KMS-11 (cell line): ENCODE results near the gene CISD3.

Experiments used
- H2AFZ ChIP-seq: fragments of 200-600 bp; sonication (generic); 2 replicates; pipeline ENCODE4 v1.6.1; 2016; ENCODE audit warnings: antibody characterized with exemption, mixed run types, low read depth
- H3K27ac ChIP-seq: fragments of 200-600 bp; sonication (generic); 2 replicates; pipeline ENCODE4 v1.6.1; 2016; ENCODE audit warnings: mild to moderate bottlenecking, mixed run types
- H3K27me3 ChIP-seq: fragments of 200-600 bp; sonication (generic); 2 replicates; pipeline ENCODE4 v1.6.1; 2017; ENCODE audit warnings: mild to moderate bottlenecking, low read depth, mixed run types, moderate library complexity; ENCODE audit not compliant: insufficient read depth
- H3K36me3 ChIP-seq: fragments of 200-600 bp; sonication (generic); 2 replicates; pipeline ENCODE4 v1.6.1; 2017; ENCODE audit warnings: mild to moderate bottlenecking, mixed run types; ENCODE audit not compliant: insufficient read depth
- H3K4me1 ChIP-seq: fragments of 200-600 bp; sonication (generic); 2 replicates; pipeline ENCODE4 v1.6.1; 2016; ENCODE audit warnings: mild to moderate bottlenecking, low read depth, mixed run types; ENCODE audit not compliant: poor library complexity, severe bottlenecking
- H3K4me2 ChIP-seq: fragments of 200-600 bp; sonication (generic); 2 replicates; pipeline ENCODE4 v1.7.0; 2016; ENCODE audit warnings: mild to moderate bottlenecking, mixed run types
- H3K4me3 ChIP-seq: fragments of 200-600 bp; sonication (generic); IDR thresholded peaks from 2 replicates; pipeline ENCODE4 v1.6.1; 2017; ENCODE audit warnings: low read depth, low read length, mixed read lengths; ENCODE audit not compliant: insufficient read depth
- H3K79me2 ChIP-seq: fragments of 200-600 bp; sonication (generic); 2 replicates; pipeline ENCODE4 v1.6.1; 2016; ENCODE audit warnings: low read depth, mixed run types; ENCODE audit not compliant: insufficient read depth
- H3K9ac ChIP-seq: fragments of 200-600 bp; sonication (generic); 2 replicates; pipeline ENCODE4 v1.6.1; 2016; ENCODE audit warnings: mild to moderate bottlenecking, mixed run types
- H4K20me1 ChIP-seq: fragments of 200-600 bp; sonication (generic); 2 replicates; pipeline ENCODE4 v1.6.1; 2016; ENCODE audit warnings: mild to moderate bottlenecking, mixed run types; ENCODE audit not compliant: insufficient read depth
- TF ChIP-seq, protein P1 (sequence below): fragments of 200-600 bp; sonication (generic); conservative IDR thresholded peaks from 2 replicates; pipeline ENCODE4 v1.6.1; 2017; ENCODE audit warnings: low read depth, mild to moderate bottlenecking, antibody characterized with exemption, low read length, moderate library complexity, mixed read lengths

CISD3 gene

DNA sequence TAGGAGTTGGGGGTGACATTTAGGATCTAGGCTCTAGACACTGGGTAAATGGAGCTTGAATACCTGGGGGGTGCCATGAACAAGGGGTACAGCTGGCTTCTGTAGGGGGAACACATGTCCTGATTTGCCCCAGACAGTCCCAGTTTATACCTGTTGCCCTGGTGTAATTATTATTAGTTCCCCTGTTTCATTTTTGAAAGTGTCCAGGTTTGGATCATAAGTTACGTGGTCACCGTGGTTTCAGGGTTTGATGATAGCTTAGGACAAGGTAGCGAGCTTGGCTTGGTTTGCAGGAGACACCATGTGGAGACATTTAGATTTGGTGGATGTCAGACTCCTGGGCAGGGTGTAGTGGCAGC, 19.6 kb upstream of the CISD3 start:
- Histone ChIP-seq H3K27me3 (no peaks in the 10 kb centered on the region), H3K79me2 (peaks cover 33% of the 10 kb centered on the region), H3K4me2 (no peak overlapping the region), H2AFZ (no peak overlapping the region), H3K27ac (no peak overlapping the region), H4K20me1 (no peaks in the 10 kb centered on the region), H3K9ac (no peak overlapping the region), H3K4me3 (no peak overlapping the region), H3K36me3 (no peaks in the 10 kb centered on the region; the same call in 1 of the 2 replicates), H3K4me1 (peaks cover 11% of the 10 kb centered on the region)
- TF ChIP-seq, protein P1, sequence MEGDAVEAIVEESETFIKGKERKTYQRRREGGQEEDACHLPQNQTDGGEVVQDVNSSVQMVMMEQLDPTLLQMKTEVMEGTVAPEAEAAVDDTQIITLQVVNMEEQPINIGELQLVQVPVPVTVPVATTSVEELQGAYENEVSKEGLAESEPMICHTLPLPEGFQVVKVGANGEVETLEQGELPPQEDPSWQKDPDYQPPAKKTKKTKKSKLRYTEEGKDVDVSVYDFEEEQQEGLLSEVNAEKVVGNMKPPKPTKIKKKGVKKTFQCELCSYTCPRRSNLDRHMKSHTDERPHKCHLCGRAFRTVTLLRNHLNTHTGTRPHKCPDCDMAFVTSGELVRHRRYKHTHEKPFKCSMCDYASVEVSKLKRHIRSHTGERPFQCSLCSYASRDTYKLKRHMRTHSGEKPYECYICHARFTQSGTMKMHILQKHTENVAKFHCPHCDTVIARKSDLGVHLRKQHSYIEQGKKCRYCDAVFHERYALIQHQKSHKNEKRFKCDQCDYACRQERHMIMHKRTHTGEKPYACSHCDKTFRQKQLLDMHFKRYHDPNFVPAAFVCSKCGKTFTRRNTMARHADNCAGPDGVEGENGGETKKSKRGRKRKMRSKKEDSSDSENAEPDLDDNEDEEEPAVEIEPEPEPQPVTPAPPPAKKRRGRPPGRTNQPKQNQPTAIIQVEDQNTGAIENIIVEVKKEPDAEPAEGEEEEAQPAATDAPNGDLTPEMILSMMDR: no peak

DNA sequence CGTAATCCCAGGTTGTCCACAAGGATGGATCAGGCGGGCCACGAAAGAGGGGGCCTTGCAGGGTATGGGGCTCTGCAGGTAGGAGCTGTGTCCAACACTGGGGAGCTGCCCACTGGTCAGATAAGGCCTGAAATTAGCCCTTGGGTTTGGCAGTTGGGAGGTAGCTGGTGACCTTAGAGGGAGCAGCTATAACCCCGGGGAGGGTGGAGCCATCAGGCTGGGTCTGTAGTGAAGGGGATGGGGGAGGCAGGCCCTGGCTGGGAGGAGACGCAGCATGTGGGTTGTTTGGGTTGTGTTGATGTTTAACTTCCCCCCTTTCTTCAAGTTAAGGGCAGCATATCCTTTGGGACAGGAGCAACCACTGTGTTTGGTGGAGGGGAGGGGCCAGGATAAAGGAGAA, 19.2 kb upstream of the CISD3 start:
- peaks cover 11% of the 10 kb centered on the region for H3K4me1 ChIP-seq
- H4K20me1 ChIP-seq: no peaks in the 10 kb centered on the region
- no peak overlapping the region for H3K4me3 ChIP-seq
- H3K79me2 ChIP-seq: peaks cover 29% of the 10 kb centered on the region
- H3K27me3 ChIP-seq: no peaks in the 10 kb centered on the region
- TF ChIP-seq, protein P1: no peak
- no peak overlapping the region for H2AFZ ChIP-seq
- no peak overlapping the region for H3K9ac ChIP-seq
- no peak overlapping the region for H3K4me2 ChIP-seq
- H3K27ac ChIP-seq: no peak overlapping the region
- no peaks in the 10 kb centered on the region; the same call in 1 of the 2 replicates for H3K36me3 ChIP-seq

DNA sequence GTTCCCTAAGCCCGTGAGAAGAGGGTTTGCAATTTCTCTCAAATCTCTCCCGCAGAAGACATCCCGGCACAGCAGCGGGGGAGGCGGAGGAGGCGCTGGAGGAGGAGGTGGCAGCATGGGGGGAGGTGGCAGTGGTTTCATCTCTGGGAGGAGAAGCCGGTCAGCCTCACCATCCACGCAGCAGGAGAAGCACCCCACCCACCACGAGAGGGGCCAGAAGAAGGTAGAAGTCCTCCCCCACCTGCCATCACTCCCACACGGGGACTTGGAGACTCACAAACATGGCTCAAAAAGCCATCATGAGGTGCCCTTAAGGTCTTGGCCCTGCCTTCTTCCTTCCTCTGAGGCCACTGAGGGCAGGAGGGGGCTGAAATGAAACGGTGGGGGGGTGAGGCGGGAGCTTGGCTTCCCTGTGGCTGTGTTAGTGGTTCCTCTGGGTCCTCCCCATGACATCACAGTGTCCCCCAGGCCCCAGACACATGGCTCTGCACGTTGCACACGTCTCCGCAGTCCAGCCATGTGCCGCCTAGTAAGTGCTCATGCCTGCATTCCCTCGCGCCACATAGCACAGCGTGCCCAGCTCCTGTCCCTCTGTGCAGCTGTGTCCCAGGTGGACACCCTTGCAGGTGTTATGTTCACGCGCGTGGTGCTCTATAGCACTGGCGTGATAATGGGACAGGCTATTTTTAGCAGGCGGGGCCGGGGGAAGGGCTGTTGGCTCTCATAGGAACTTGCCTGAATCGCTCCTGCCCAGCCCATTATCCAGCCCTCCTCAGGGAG, 18.2 kb upstream of the CISD3 start:
- Histone ChIP-seq H3K4me1 (peaks cover 4% of the 10 kb centered on the region), H3K4me3 (no peak overlapping the region), H2AFZ (no peak overlapping the region), H4K20me1 (no peaks in the 10 kb centered on the region), H3K27ac (no peak overlapping the region), H3K9ac (no peak overlapping the region), H3K4me2 (no peak overlapping the region), H3K36me3 (no peaks in the 10 kb centered on the region; the same call in 1 of the 2 replicates), H3K27me3 (no peaks in the 10 kb centered on the region), H3K79me2 (peaks cover 19% of the 10 kb centered on the region; the same call in 1 of the 2 replicates)
- TF ChIP-seq, protein P1: no peak

DNA sequence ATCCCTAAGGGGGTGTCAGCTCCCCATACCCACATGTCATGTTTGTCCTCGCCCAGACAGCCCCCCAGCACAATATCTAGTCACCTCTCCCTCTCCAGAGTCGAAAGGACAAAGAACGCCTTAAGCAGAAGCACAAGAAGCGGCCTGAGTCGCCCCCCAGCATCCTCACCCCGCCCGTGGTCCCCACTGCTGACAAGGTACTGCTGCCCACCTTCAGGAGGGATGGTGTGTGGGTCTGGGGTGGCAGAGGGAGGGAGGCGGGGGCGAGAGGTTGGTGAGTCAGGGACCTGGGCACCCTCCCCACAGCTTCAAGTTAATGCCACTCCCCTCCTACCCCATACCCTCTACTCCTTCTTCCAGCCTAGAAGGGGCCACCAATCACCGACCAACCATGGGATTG, 17.5 kb upstream of the CISD3 start:
- Histone ChIP-seq H3K4me1 (no peaks in the 10 kb centered on the region), H3K9ac (no peak overlapping the region), H3K79me2 (peaks cover 13% of the 10 kb centered on the region; the same call in 1 of the 2 replicates), H3K36me3 (no peaks in the 10 kb centered on the region; the same call in 1 of the 2 replicates), H4K20me1 (no peaks in the 10 kb centered on the region), H2AFZ (no peak overlapping the region), H3K4me3 (no peak overlapping the region), H3K4me2 (no peak overlapping the region), H3K27ac (no peak overlapping the region), H3K27me3 (no peaks in the 10 kb centered on the region)
- TF ChIP-seq, protein P1: no peak
